ENCODE results near the gene RPS6KA1.
A peak's percentile ranks its signal among the peaks of the same experiment; 100 is the strongest.

RPS6KA1 gene

DNA sequence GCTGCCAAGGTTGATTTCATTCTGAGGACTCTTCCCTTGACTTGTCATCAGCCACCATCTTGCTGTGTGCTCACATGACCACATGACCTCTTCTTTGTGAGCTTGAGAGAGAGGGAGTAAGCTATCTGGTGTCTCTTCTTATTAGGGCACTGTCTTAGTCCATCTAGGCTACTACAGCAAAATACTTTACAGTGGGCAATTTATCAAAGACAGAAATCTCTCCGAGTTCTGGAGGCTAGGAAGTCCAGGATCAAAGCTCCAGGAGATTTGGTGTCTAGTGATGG, 11.9 kb upstream of the RPS6KA1 start:
- H3K27ac ChIP-seq, result peak overlapping the region; percentile 41; the same call in 1 of the 2 replicates
- H3K4me3 ChIP-seq (ENCODE audit: low read depth, low read length), result no peak overlapping the region
- H3K36me3 ChIP-seq, result no peaks in the 10 kb centered on the region
- no peaks in the 10 kb centered on the region for H3K27me3 ChIP-seq (ENCODE audit: insufficient read depth, low read depth, severe bottlenecking)
- TF ChIP-seq, protein P1, sequence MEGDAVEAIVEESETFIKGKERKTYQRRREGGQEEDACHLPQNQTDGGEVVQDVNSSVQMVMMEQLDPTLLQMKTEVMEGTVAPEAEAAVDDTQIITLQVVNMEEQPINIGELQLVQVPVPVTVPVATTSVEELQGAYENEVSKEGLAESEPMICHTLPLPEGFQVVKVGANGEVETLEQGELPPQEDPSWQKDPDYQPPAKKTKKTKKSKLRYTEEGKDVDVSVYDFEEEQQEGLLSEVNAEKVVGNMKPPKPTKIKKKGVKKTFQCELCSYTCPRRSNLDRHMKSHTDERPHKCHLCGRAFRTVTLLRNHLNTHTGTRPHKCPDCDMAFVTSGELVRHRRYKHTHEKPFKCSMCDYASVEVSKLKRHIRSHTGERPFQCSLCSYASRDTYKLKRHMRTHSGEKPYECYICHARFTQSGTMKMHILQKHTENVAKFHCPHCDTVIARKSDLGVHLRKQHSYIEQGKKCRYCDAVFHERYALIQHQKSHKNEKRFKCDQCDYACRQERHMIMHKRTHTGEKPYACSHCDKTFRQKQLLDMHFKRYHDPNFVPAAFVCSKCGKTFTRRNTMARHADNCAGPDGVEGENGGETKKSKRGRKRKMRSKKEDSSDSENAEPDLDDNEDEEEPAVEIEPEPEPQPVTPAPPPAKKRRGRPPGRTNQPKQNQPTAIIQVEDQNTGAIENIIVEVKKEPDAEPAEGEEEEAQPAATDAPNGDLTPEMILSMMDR (IDR thresholded peaks at IDR 0.05; ENCODE audit: low read depth, low read length), result no peak
- no peak for DNase-seq
- peaks cover 3% of the 10 kb centered on the region for H3K9me3 ChIP-seq (ENCODE audit: severe bottlenecking)

DNA sequence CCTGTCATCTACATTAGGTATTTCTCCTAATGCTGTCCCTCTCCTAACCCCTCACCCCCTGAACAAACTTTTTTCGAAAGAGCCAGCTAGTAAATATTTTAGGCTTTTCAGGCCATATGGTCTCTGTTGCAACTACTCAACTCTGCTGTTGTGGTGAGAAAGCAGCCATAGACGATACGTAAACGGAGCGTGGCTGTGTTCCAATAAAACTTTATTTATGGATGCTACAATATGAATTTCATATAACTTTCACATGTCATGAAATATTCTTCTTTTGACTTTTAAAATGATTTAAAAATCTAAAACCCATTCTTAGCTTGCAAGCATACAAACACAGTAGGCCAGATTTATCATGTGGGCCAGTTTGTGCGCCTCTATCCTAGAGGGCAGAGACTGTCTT, 11.2 kb upstream of the RPS6KA1 start:
- no peaks in the 10 kb centered on the region for H3K36me3 ChIP-seq
- TF ChIP-seq, protein P1 (IDR thresholded peaks at IDR 0.05; ENCODE audit: low read depth, low read length), result no peak
- no peak overlapping the region for H3K4me3 ChIP-seq (ENCODE audit: low read depth, low read length)
- peak overlapping the region; percentile 36 for H3K27ac ChIP-seq
- no peak for DNase-seq
- H3K27me3 ChIP-seq (ENCODE audit: insufficient read depth, low read depth, severe bottlenecking), result no peaks in the 10 kb centered on the region
- H3K9me3 ChIP-seq (ENCODE audit: severe bottlenecking), result peaks cover 3% of the 10 kb centered on the region

DNA sequence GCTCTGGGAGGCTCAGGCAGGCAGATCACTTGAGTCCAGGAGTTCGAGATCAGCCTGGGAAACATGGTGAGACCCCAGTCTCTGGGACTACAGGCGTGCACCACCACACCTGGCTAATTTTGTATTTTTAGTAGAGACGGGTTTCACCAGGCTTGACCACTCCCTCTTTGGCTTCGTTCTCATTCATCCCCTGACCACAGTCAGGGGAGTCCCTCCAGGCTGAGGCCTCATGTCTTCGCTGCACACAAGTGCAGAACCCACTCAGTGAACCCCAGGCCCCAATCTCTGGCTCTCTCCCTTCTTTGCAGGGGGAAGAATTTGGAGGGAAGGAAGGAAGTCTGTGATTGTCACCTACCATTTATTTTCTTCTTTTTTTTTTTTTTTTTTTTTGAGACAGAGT, 9.2 kb upstream of the RPS6KA1 start:
- H3K9me3 ChIP-seq (ENCODE audit: severe bottlenecking), result no peaks in the 10 kb centered on the region
- no peak overlapping the region for H3K27ac ChIP-seq
- DNase-seq, result no peak
- TF ChIP-seq, protein P1 (IDR thresholded peaks at IDR 0.05; ENCODE audit: low read depth, low read length), result no peak
- H3K36me3 ChIP-seq, result no peaks in the 10 kb centered on the region
- no peaks in the 10 kb centered on the region for H3K27me3 ChIP-seq (ENCODE audit: insufficient read depth, low read depth, severe bottlenecking)
- no peak overlapping the region for H3K4me3 ChIP-seq (ENCODE audit: low read depth, low read length)

DNA sequence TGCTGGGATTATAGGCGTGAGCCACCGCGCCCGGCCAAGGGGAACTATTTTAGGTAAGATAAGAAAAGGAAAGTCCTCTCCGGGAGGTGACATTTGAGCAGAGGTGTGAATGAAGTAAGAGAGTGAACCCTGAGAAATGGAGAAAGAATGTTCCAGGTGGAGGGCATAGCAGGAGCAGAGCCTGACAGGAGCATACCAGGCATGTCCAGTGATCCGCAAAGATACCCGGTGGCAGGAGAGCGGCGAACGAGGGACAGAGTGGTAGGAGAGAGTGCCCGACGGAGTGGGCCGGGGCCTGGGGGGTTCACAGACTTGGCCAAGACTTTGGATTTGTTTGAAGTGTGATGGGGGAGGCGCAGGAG, 7.9 kb upstream of the RPS6KA1 start:
- Histone ChIP-seq H3K27me3 (ENCODE audit: insufficient read depth, low read depth, severe bottlenecking) (no peaks in the 10 kb centered on the region), H3K27ac (no peak overlapping the region), H3K36me3 (no peaks in the 10 kb centered on the region), H3K9me3 (ENCODE audit: severe bottlenecking) (no peaks in the 10 kb centered on the region), H3K4me3 (ENCODE audit: low read depth, low read length) (no peak overlapping the region)
- no peak for DNase-seq
- TF ChIP-seq, protein P1 (IDR thresholded peaks at IDR 0.05; ENCODE audit: low read depth, low read length), result no peak

DNA sequence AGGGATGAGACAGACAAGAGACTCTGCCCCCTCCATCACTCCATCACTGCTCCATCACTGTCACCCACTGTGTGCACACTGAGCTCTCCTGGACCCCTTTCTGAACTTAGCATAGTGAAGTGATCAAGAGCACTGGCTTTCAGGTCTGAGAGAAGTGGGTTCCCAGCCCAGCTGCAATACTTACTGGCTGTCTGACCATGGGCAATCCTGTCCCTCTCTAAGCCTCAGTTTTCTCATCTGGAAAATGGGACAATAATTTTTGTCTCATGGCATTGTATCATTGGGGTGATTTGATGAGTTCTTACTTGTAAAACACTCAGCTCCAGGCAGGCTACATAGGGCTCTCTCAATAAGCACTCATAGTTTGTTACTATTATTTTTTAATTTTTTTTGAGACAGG, 7.5 kb upstream of the RPS6KA1 start:
- TF ChIP-seq, protein P1 (IDR thresholded peaks at IDR 0.05; ENCODE audit: low read depth, low read length), result no peak
- H3K4me3 ChIP-seq (ENCODE audit: low read depth, low read length), result no peak overlapping the region
- H3K27me3 ChIP-seq (ENCODE audit: insufficient read depth, low read depth, severe bottlenecking), result no peaks in the 10 kb centered on the region

DNA sequence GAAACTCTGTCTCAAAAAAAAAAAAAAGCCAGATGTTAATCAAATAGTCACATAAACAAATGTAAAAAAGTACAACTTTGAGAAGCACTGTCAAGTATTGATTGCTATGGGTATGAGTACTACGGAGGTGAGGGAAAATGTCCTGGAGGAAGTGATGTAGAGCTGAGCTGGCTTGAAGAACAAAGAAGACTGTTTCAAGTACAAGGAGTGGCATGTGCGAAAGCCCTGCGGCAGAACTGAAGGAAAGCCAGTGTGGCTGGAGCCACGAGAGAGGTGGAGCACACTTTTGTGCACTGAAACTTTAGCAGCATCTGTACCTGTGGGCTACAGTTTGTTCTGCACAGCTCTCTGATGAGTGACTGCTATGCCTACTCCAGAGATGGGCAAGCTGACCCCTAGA, 5.4 kb upstream of the RPS6KA1 start:
- no peak overlapping the region for H3K27ac ChIP-seq
- H3K27me3 ChIP-seq (ENCODE audit: insufficient read depth, low read depth, severe bottlenecking), result no peaks in the 10 kb centered on the region
- TF ChIP-seq, protein P1 (IDR thresholded peaks at IDR 0.05; ENCODE audit: low read depth, low read length), result no peak
- H3K9me3 ChIP-seq (ENCODE audit: severe bottlenecking), result no peaks in the 10 kb centered on the region
- DNase-seq, result no peak
- no peaks in the 10 kb centered on the region for H3K36me3 ChIP-seq
- H3K4me3 ChIP-seq (ENCODE audit: low read depth, low read length), result no peak overlapping the region

More for the DNA sequence above, 7.5 kb upstream of the RPS6KA1 start:
- DNase-seq, result no peak
- Histone ChIP-seq H3K36me3 (no peaks in the 10 kb centered on the region), H3K27ac (no peak overlapping the region), H3K9me3 (ENCODE audit: severe bottlenecking) (no peaks in the 10 kb centered on the region)
